ENCODE data around the gene CTTNBP2NL.

Gene CTTNBP2NL

GRCh38 chr1:112509005-112509659, 113.1 kb downstream of the CTTNBP2NL start:
- FAIRE-seq, result no peak

- no peak for FAIRE-seq
Observed at GRCh38 chr1:112509660-112510178, 113.7 kb downstream of the CTTNBP2NL start.

GRCh38 chr1:112510340-112510739, 114.3 kb downstream of the CTTNBP2NL start:
- no peak for FAIRE-seq

All from colon (tissue), 2 donors.